ENCODE results near the gene PCSK6. TPM values are rescaled to one million over a fixed set of nuclear protein-coding genes. Genes with fewer than 3 reads are reported as not detected.

The PCSK6 gene
- total RNA-seq, 2 donors from 2014 or later, result 0.61 to 2.1 TPM

DNA sequence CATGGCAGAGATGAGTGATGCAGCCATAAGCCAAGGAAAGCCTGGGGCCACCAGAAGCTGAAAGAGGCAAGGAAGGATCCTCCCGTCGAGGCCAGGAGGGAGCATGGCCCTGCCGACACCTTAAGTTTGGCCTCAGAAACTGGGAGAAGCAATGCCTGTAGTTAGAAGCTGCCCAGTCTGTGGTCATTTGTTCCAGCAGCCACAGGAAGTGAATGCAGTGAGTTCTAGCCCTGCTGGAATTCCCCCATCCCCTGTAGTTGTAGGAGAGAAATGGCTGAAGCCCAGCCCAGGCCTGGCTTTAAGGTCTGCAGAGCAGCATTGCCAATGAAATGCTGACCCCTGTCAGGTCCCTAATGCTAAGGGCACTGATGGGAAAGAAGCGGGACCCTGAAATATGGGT lies 225.5 kb downstream of the PCSK6 start:
- Mint-ChIP-seq H3K9me3 (no peaks in the 10 kb centered on the region), H3K36me3 (no peaks in the 10 kb centered on the region), H3K27ac (peak overlapping the region in 1 of 2 donors; percentile 19)
- ATAC-seq (peak in 1 of 2 donors; percentile 41), DNase-seq (ENCODE audit: low spot score in 2 of 2) (no peak)

DNA sequence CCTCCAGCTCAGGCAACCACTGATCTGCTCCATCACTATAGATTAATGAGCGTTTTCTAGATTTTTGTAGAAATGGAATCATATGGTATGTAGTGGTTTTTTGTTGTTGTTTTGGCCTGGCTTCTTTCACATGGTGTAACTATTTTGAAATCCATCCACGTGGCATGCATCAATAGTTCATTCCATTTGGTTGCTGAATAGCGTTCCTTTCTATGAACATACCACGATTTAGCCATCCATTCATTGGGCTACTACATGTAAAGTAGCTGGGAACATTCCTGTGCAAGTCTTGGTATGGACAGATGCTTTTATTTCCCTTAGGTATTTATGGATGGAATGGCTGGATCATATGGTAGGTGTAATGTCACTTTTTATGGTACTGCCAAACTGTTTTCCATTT lies 227.0 kb downstream of the PCSK6 start:
- DNase-seq (ENCODE audit: low spot score in 2 of 2) (no peak), ATAC-seq (no peak)
- H3K27ac Mint-ChIP-seq, result no peak overlapping the region
- no peaks in the 10 kb centered on the region for H3K9me3 Mint-ChIP-seq
- no peaks in the 10 kb centered on the region for H3K36me3 Mint-ChIP-seq

DNA sequence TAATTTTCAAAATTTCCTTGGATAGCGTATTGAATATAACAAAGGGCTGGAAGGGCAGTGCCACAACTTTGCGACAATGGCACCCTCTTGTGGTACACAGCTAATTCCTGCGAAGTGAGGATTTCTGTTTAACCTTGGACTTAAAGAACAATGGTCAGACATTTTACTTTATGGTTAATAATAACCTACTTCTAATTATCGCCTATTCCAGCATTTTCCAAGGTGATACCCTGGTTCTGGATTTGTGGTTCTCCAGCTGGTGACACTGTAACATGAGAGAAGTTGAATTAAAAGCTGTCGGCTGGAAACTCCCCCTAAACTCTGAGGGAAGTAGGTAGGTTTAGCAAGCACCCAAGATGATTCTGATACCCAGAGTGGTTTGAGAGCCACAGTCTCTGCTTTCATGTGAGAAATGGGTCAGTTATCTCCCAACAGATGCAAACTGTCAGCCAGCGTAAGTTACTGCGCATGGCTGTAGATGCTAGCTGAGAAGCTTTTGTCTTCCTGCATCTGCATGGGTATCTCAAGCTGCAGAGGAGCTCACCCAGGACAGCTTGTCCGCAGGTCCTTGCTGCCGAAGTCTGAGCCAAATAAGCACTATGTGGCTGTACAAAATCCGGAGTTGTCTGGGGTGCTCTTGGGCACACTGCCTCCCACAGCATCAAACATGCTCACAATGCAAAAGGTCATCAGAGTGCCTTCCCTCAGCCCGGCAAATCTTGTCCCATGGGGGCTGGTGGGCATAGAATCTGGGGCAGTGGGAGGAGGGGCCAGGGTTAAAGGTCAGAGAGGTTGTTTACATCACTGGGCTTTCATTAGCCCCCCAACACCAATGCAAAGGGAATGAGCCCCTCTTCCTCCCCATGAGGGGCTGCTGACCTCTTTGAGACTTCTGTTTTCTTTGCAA lies 231.0 kb downstream of the PCSK6 start:
- Mint-ChIP-seq H3K9me3 (no peaks in the 10 kb centered on the region), H3K27ac (no peak overlapping the region), H3K36me3 (no peaks in the 10 kb centered on the region)
- ATAC-seq (peak; percentile 59 to 73), DNase-seq (ENCODE audit: low spot score in 2 of 2) (peak in 1 of 2 donors; percentile 53)

DNA sequence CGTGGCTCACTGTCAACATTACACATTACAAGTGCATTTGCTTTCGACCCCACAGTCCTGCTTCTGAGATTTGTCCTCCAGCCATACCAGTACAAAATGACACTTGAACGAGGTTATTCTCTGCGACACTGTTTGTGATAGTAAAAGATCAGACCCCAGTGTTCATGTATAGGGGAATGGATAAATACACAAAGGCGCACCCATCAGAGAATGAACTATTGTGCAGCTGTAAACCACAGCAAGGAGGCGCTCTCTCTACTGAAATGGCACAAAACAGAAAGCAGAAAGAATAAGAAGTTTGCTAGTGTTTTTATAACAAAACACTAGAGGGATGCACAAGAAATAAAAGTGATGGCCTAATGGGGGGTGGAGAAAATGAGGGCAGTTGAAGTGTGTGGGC lies 232.8 kb downstream of the PCSK6 start:
- H3K36me3 Mint-ChIP-seq, result no peaks in the 10 kb centered on the region
- no peak overlapping the region for H3K27ac Mint-ChIP-seq
- ATAC-seq (no peak), DNase-seq (ENCODE audit: low spot score in 2 of 2) (no peak)
- H3K9me3 Mint-ChIP-seq, result no peaks in the 10 kb centered on the region

DNA sequence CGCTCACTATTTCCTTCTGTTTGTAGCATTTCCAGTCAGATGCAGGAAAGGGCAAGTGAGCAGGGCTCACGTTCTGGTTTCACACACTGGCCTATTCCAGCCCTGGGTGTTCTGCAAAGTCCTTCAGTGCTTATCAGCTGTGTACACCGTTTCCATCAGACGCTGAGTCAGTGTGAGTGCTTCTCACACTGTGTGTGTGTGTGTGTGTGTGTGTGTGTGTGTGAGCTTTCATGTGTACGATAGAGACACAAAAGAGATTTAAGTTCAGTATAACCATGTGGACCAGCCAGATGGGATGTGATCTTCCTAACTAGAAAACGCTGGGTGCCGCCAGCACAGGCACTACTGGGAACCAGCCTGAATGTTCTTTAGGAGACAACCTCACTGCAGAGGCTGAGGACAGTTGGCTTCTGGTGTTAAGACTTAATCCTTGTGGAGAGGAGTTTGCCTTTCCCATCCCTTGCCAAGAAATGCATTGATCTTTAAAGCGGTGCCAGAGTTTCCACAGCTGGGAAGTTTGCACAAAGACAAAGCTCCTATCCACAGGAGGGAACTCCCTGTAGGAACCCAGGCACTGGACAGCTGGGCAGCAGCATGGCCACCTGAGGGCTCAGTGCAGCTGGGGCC lies 233.8 kb downstream of the PCSK6 start:
- Mint-ChIP-seq H3K36me3 (peaks cover 1 to 2% of the 10 kb centered on the region in 2 donors), H3K9me3 (no peaks in the 10 kb centered on the region), H3K27ac (no peak overlapping the region)
- ATAC-seq, result no peak
- no peak for DNase-seq (ENCODE audit: low spot score in 2 of 2)

DNA sequence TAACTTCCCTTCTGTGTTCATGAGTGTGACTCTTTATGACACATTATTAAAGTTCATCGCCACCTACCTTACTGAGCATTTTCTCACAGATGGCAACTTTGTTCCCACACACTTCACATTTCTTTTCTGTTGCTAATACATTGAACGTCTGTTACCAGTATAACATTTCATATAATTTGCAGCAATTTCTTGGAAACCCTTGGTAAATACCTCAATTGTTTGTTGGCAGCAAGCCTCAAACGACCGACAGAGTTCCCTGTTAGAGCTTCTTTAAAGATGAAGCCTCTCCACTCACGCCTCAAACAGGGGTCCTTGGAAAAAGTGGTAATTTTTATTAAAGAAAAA lies 234.5 kb downstream of the PCSK6 start:
- H3K27ac Mint-ChIP-seq, result no peak overlapping the region
- no peak for DNase-seq (ENCODE audit: low spot score in 2 of 2)
- no peaks in the 10 kb centered on the region for H3K9me3 Mint-ChIP-seq
- no peak for ATAC-seq
- H3K36me3 Mint-ChIP-seq, result peaks cover 8 to 9% of the 10 kb centered on the region in 2 donors

DNA sequence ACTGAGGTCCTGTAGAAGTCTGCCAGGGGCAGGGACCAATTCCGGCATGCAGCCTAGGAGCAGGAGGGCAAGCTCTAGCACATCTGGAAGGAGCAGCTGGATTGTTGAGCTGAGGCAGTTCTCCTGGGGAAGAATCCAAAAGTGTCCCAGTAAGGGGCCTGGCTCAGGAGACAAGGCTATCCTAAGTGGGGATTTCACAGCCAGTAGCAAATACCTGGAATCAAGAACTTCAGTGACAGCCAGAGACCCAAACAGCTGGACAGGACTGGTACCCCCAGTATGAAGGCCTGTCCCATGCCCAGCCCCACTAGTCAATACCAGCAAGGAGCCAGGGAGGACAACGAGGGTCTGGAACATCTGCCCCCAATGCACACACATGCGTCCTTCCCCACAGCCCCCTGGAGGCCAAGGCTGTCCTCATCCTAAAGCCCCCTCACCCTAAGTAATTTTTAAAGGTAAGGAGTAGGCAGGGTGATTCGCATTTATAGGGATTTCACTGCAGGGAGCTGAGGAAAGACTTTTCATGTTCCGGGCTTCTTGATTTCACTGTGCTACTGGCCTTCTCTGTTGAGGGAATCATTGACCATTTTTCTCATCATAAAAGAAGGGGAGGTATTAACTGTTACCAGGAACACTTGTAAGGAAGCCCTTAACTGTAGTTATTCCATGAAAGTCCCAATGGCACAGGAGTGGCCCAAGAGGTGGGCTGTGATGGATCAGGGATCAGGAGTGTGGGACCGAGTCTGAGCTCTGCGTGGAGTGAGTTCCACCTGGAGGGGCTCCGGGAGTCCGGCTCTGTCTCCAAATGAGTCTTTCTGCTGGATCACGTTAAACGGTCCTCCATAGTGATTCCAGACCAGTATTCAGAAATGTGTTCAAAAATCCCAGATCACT lies 235.1 kb downstream of the PCSK6 start:
- DNase-seq (ENCODE audit: low spot score in 2 of 2) (no peak), ATAC-seq (no peak)
- peaks cover 11 to 15% of the 10 kb centered on the region in 2 donors for H3K36me3 Mint-ChIP-seq
- H3K9me3 Mint-ChIP-seq, result no peaks in the 10 kb centered on the region
- no peak overlapping the region for H3K27ac Mint-ChIP-seq

Other genes starting within 250 kb of the PCSK6 start
- gene CHSY1, start 237.7 kb downstream of the PCSK6 start, total RNA-seq, result 10 to 100 TPM; 45.5 to 54.1 TPM
- gene SELENOS, start 212.2 kb downstream of the PCSK6 start, total RNA-seq, result 10 to 100 TPM; 18.4 to 22.6 TPM
- 100 to 1,000 TPM; 163 to 174 TPM for gene SNRPA1, start 194.5 kb downstream of the PCSK6 start, total RNA-seq
- gene TM2D3, start 162.7 kb upstream of the PCSK6 start, total RNA-seq, result 10 to 100 TPM; 33.5 to 56.7 TPM
- 10 to 100 TPM; 21.2 to 23.0 TPM for gene TARS3, start 234.8 kb upstream of the PCSK6 start, total RNA-seq